HEK293T (cell line): ENCODE results near the gene ZNF608.

Source experiments
- CTCF ChIA-PET: fragments of 350-600 bp; formaldehyde crosslinking; extraction: SDS; loops from one replicate; lab custom pipeline; 2021; ENCODE audit warnings: antibody characterized with exemption, inconsistent platforms; lab: Yijun Ruan, JAX
- POLR2A ChIA-PET: fragments of 350-600 bp; formaldehyde crosslinking; extraction: SDS; loops from one replicate; lab custom pipeline; 2020; ENCODE audit warnings: antibody characterized with exemption, inconsistent platforms; lab: Yijun Ruan, JAX
- DNase-seq: peaks from one replicate; pipeline ENCODE4 v3.0.0; 2012; ENCODE audit warnings: mixed read lengths; ENCODE audit errors: extremely low spot score
- ARNT ChIP-seq: fragments of 450-650 bp; IDR thresholded peaks from 2 replicates; pipeline ENCODE4 v1.6.1; 2017; ENCODE audit warnings: mild to moderate bottlenecking
- BHLHE40 ChIP-seq: fragments of 450-650 bp; IDR thresholded peaks from 2 replicates; pipeline ENCODE4 v1.6.1; 2016; ENCODE audit warnings: mild to moderate bottlenecking, moderate library complexity, borderline replicate concordance
- CTBP1 ChIP-seq: fragments of 450-650 bp; IDR thresholded peaks from 2 replicates; pipeline ENCODE4 v1.6.1; 2016; ENCODE audit warnings: borderline replicate concordance
- ELF4 ChIP-seq: fragments of 450-650 bp; IDR thresholded peaks from 2 replicates; pipeline ENCODE4 v1.6.1; 2017; ENCODE audit warnings: antibody characterized with exemption
- FOXA1 ChIP-seq: fragments of 450-650 bp; IDR thresholded peaks from 2 replicates; pipeline ENCODE4 v1.6.1; 2016; ENCODE audit warnings: mild to moderate bottlenecking
- FOXK2 ChIP-seq: fragments of 450-650 bp; IDR thresholded peaks from 2 replicates; pipeline ENCODE4 v1.6.1; 2016; ENCODE audit warnings: mild to moderate bottlenecking
- FOXM1 ChIP-seq: fragments of 450-650 bp; IDR thresholded peaks from 2 replicates; pipeline ENCODE4 v1.6.1; 2017; ENCODE audit warnings: mild to moderate bottlenecking, borderline replicate concordance
- HDGF ChIP-seq: fragments of 450-650 bp; IDR thresholded peaks from 2 replicates; pipeline ENCODE4 v1.6.1; 2017; ENCODE audit warnings: antibody characterized with exemption, borderline replicate concordance
- L3MBTL2 ChIP-seq: fragments of 450-650 bp; conservative IDR thresholded peaks from 2 replicates; pipeline ENCODE4 v1.6.1; 2016; ENCODE audit warnings: mild to moderate bottlenecking
- LEF1 ChIP-seq: fragments of 450-650 bp; IDR thresholded peaks from 2 replicates; pipeline ENCODE4 v1.6.1; 2017; ENCODE audit warnings: mild to moderate bottlenecking, borderline replicate concordance
- NFRKB ChIP-seq: fragments of 450-650 bp; IDR thresholded peaks from 2 replicates; pipeline ENCODE4 v1.6.1; 2016; ENCODE audit warnings: mild to moderate bottlenecking, moderate library complexity
- PKNOX1 ChIP-seq: fragments of 450-650 bp; IDR thresholded peaks from 2 replicates; pipeline ENCODE4 v1.6.1; 2016
- SP1 ChIP-seq: fragments of 450-650 bp; IDR thresholded peaks from 2 replicates; pipeline ENCODE4 v1.6.1; 2017
- SUZ12 ChIP-seq: fragments of 450-650 bp; IDR thresholded peaks from 2 replicates; pipeline ENCODE4 v1.6.1; 2016; ENCODE audit warnings: mild to moderate bottlenecking
- TARDBP ChIP-seq: fragments of 450-650 bp; IDR thresholded peaks from 2 replicates; pipeline ENCODE4 v1.6.1; 2016
- ZNF384 ChIP-seq: fragments of 450-650 bp; IDR thresholded peaks from 2 replicates; pipeline ENCODE4 v1.6.1; 2016

ZNF608 gene

GRCh38 chr5:124744170-124744971, 2.1 kb downstream of the ZNF608 start:
- CTCF ChIA-PET, result interaction anchor here (0.6 kb wide), 2 partner anchors 52 to 204 kb away, joined by 3 to 4 read pairs; no protein-coding TSS in a partner anchor
- no peak for DNase-seq
- TF ChIP-seq PKNOX1, result 0 out of 2 replicates have a peak, but pooled peaks have one; percentile 21
- no peak for TF ChIP-seq SP1

GRCh38 chr5:124743602-124744169, 2.8 kb downstream of the ZNF608 start:
- DNase-seq, result no peak
- CTCF ChIA-PET, result no interaction called here
- POLR2A ChIA-PET, result no interaction called here
- no peak for TF ChIP-seq FOXM1

More at GRCh38 chr5:124744170-124744971, 2.1 kb downstream of the ZNF608 start:
- POLR2A ChIA-PET, result interaction anchor here (0.8 to 1.2 kb wide), 6 partner anchors 12 to 146 kb away, joined by 3 to 5 read pairs (median 3); no protein-coding TSS in a partner anchor

- DNase-seq, result no peak
- POLR2A ChIA-PET, result interaction anchor here (0.6 kb wide), 1 partner anchor 84 kb away, joined by 3 read pairs; no protein-coding TSS in a partner anchor
Measured at GRCh38 chr5:124742983-124743601, 3.3 kb downstream of the ZNF608 start.

GRCh38 chr5:124742521-124742920, 3.9 kb downstream of the ZNF608 start:
- TF ChIP-seq LEF1 (no peak), NFRKB (no peak), TARDBP (no peak), FOXM1 (no peak), ZNF384 (no peak), L3MBTL2 (no peak), HDGF (no peak), PKNOX1 (no peak), CTBP1 (no peak), SUZ12 (no peak), BHLHE40 (no peak), FOXA1 (no peak), ELF4 (no peak)
- ChIA-PET POLR2A (interaction anchor here (0.6 kb wide), 1 partner anchor 84 kb away, joined by 3 read pairs; no protein-coding TSS in a partner anchor), CTCF (no interaction called here)
- no peak for DNase-seq

More at GRCh38 chr5:124742983-124743601, 3.3 kb downstream of the ZNF608 start:
- TF ChIP-seq SUZ12 (no peak), SP1 (no peak), PKNOX1 (no peak), TARDBP (no peak), L3MBTL2 (no peak), ZNF384 (no peak), BHLHE40 (no peak), FOXM1 (no peak), ARNT (no peak), LEF1 (no peak), HDGF (no peak), FOXA1 (no peak), NFRKB (no peak), FOXK2 (no peak), ELF4 (no peak)
- CTCF ChIA-PET, result no interaction called here

- peak; percentile 35 for DNase-seq
- ChIA-PET POLR2A (interaction anchor here (0.6 to 1.7 kb wide), 2 partner anchors 80 to 802 kb away, joined by 3 to 6 read pairs; no protein-coding TSS in a partner anchor), CTCF (interaction anchor here (1.2 kb wide), 1 partner anchor 659 kb away, joined by 3 read pairs; no protein-coding TSS in a partner anchor)
- no peak for TF ChIP-seq TARDBP
- no peak for TF ChIP-seq NFRKB
- TF ChIP-seq ELF4, result no peak
- TF ChIP-seq BHLHE40, result no peak
- no peak for TF ChIP-seq SP1
- no peak; the same call in 1 of the 2 replicates for TF ChIP-seq PKNOX1
- no peak for TF ChIP-seq LEF1
- TF ChIP-seq ARNT, result no peak
- no peak for TF ChIP-seq HDGF
- no peak for TF ChIP-seq FOXK2
- no peak for TF ChIP-seq ZNF384
- no peak for TF ChIP-seq SUZ12
- no peak for TF ChIP-seq FOXM1
- TF ChIP-seq CTBP1, result no peak; the same call in 1 of the 2 replicates
Measured at GRCh38 chr5:124741711-124742496, 4.5 kb downstream of the ZNF608 start.
